HUES6 (cell line): ENCODE measurements around the gene GRIN1.
"Not testable (repeated sequence)": the region's sequence is repeated elsewhere in the genome, so short reads cannot be mapped to it uniquely, and the experiment has no call there.

ENCODE experiments used
- H3K27ac ChIP-seq: 2 replicates; pipeline ENCODE4 v1.7.0; 2013; ENCODE audit warnings: low read depth, mild to moderate bottlenecking, low read length, inconsistent platforms
- H3K27me3 ChIP-seq: 2 replicates; pipeline ENCODE4 v1.6.1; 2013; ENCODE audit warnings: low read length; ENCODE audit not compliant: control insufficient read depth, insufficient read depth
- H3K36me3 ChIP-seq: 2 replicates; pipeline ENCODE4 v1.6.1; 2013; ENCODE audit warnings: low read length; ENCODE audit not compliant: control insufficient read depth, insufficient read depth
- H3K4me1 ChIP-seq: 2 replicates; pipeline ENCODE4 v1.6.1; 2013; ENCODE audit warnings: low read length; ENCODE audit not compliant: control insufficient read depth, insufficient read depth
- H3K4me3 ChIP-seq: 2 replicates; pipeline ENCODE4 v1.5.1; 2013; ENCODE audit warnings: low read depth, low read length
- H3K9ac ChIP-seq: one replicate; pipeline ENCODE4 v1.6.1; 2013; ENCODE audit warnings: mild to moderate bottlenecking, low read length
- H3K9me3 ChIP-seq: 2 replicates; pipeline ENCODE4 v1.6.1; 2013; ENCODE audit warnings: low read depth, low read length; ENCODE audit not compliant: control insufficient read depth, insufficient read depth

GRIN1 gene

DNA sequence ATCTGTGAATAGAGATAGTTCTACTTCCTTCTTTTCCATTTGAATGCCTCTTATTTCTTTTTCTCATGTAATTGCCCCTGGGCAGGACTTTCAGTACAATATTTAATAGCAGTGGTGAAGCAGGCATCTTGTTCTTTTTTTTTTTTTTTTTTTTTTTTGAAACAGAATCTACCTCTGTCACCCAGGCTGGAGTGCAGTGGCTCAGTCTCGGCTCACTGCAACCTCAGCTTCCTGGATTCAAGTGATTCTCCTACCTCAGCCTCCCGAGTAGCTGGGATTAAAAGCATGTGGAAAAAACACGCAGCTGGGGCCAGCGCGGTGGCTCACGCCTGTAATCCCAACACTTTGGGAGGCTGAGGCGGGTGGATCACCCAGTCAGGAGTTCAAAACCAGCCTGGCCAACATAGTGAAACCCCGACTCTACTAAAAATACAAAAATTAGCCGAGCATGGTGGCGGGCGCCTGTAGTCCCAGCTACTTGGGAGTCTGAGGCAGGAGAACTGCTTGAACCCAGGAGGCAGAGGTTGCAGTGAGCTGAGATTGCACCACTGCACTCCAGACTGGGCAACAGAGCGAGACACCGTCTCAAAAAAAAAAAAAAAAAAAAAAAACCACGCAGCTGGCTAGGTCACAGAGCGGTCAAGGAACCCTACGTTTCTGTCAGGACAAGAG lies 16.0 kb upstream of the GRIN1 start:
- H3K27ac ChIP-seq, H3K9ac ChIP-seq, H3K9me3 ChIP-seq, H3K36me3 ChIP-seq, H3K4me1 ChIP-seq, H3K27me3 ChIP-seq, H3K4me3 ChIP-seq: not testable (repeated sequence)

DNA sequence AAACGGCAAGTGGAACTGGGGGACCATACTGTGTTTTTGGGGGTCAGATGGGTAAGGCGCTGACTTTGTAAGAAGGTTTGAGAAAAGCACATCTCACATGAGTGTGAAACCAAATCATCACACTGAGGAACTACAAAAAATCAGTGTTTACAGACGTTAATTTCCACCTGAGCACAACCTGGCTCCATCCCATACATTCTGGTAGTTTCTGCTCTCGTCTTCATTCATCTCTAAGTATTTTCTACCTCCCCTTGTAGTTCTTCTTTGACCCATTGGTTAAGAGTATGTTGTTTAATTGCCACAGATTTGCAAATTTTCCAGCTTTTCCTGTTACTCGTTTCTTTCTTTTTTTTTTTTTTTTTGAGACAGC lies 15.5 kb upstream of the GRIN1 start:
- Histone ChIP-seq H3K27me3 (no peaks in the 10 kb centered on the region), H3K36me3 (no peaks in the 10 kb centered on the region), H3K4me3 (no peak overlapping the region), H3K9me3 (no peaks in the 10 kb centered on the region), H3K9ac (no peak overlapping the region), H3K27ac (no peak overlapping the region), H3K4me1 (peaks cover 10% of the 10 kb centered on the region; the same call in 1 of the 2 replicates)

DNA sequence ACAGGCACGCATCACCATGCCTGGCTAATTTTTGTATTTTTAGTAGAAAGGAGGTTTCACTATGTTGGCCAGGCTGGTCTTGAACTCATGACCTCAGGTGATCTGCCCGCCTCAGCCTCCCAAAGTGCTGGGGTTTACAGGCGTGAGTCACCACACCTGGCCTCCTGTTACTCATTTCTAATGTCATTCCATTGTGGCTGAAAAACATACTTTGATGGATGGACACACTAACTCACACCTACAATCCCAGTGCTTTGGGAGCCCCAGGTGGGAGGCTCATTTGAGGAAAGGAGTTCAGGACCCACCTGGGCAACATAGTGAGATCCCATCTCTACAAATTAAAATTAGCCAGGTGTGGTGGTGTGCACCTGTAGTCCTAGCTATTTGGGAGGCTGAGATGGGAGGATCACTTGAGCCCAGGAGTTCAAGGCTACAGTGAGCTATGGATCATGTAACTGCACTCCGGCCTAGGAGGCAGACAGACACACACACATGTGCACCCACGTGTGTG lies 14.9 kb upstream of the GRIN1 start:
- H3K4me1 ChIP-seq: peaks cover 15% of the 10 kb centered on the region; the same call in 1 of the 2 replicates

DNA sequence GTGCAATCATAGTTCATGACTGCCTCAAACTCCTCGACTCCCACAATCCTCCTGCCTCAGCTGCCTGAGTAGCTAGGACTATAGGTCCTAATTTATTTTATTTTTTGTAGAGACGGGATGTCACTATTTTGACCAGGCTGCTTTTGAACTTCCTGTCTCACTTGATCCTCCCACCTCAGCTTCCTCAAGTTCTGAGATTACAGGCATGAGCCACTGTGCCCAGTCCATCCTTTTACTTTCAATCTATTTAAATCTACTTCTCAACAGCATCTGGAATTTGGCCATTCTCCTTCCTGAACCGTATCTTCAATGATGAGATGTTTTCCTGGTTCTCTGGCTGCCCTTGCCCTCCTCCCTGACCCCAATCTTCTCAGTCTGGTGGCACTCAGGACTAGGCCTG lies 12.2 kb upstream of the GRIN1 start:
- Histone ChIP-seq H3K9me3 (no peaks in the 10 kb centered on the region), H3K4me3 (no peak overlapping the region), H3K4me1 (peaks cover 15% of the 10 kb centered on the region; the same call in 1 of the 2 replicates), H3K27ac (no peak overlapping the region), H3K9ac (no peak overlapping the region), H3K36me3 (no peaks in the 10 kb centered on the region), H3K27me3 (peaks cover 12% of the 10 kb centered on the region)

More for the DNA sequence above, 14.9 kb upstream of the GRIN1 start:
- not testable (repeated sequence) for H3K27me3 ChIP-seq, H3K9ac ChIP-seq, H3K27ac ChIP-seq, H3K36me3 ChIP-seq, H3K9me3 ChIP-seq, H3K4me3 ChIP-seq

DNA sequence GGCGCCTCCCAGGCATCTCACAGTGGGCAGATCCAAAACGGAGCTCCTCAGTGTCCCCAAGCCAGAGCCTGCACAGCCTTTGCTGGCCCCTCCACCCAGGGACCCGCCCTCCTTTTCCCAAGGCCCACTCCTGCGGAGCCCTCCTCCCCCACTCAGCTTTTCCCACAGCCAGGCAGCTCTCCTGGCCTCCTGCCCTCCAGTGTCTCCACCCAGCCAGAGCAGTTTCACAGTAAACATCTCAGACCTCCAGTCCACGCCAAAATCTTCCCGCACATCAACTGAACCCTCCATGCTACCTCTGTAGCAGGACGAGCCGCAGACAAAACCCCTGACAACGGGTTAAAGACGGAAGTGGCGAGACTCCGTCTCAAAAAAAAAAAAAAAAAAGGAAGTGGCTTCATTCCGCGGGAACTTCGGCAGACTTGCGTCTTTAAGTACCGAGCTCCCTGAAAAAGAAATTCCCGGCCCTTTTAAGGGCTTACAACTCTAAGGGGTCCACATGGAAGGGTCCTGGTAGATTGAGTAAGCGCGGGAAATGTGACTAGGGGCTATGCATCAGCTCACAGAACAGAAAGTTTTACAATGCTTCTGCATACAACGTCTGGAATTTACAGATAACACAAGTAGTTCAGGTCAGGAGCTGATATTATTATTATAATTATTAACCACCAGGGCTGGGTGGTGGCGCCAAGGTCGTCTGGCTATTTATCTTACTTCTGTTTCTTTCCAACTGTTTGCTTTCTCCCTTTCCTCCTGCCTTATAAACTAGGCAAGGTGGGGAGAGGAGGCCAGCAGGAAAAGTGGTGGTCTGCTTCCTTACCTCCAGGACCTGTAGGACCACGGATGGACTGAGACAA lies 11.4 kb upstream of the GRIN1 start:
- Histone ChIP-seq H3K4me1 (peaks cover 15% of the 10 kb centered on the region; the same call in 1 of the 2 replicates), H3K4me3 (peak overlapping the region; percentile 92; the same call in 1 of the 2 replicates), H3K36me3 (no peaks in the 10 kb centered on the region), H3K27me3 (peaks cover 15% of the 10 kb centered on the region), H3K27ac (no peak overlapping the region), H3K9me3 (no peaks in the 10 kb centered on the region), H3K9ac (no peak overlapping the region)

DNA sequence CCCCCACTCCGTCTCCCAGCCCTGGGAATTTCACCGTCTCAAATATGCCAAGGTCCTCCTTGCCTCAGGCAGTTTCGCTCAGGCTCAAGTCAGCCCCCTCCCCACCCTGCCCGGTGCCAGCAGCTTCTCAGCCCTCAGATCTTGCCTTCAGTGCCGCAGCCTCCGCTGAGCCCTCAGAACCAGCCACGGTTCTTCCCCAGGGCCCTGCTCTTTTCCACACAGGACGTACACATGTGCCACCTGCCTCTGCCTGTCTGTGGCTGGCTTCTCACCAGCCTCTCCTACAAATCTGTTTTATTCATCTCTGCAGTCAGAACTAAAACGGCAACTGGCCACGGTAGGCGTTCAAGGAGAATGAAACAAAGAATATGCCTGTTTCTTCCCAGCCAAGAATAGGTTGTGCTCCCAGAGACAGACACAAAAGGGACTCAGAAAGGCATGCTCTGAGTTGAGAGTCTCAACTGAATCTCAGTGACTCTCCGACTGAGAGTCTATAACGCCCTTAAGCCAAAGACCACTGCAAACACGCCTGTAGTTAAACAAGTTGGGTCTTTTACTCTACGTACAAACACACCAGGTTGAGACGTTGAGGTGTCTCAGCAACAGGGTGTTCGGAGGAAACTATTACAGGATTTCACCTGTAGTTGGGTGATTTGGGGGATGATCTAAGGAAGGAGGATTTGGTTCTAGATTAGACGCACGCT lies 10.6 kb upstream of the GRIN1 start:
- H3K4me3 ChIP-seq: peak overlapping the region; percentile 92
- H3K9me3 ChIP-seq: no peaks in the 10 kb centered on the region
- H3K36me3 ChIP-seq: no peaks in the 10 kb centered on the region
- H3K27me3 ChIP-seq: peaks cover 21% of the 10 kb centered on the region
- no peak overlapping the region for H3K9ac ChIP-seq
- H3K4me1 ChIP-seq: peaks cover 15% of the 10 kb centered on the region; the same call in 1 of the 2 replicates
- no peak overlapping the region for H3K27ac ChIP-seq

DNA sequence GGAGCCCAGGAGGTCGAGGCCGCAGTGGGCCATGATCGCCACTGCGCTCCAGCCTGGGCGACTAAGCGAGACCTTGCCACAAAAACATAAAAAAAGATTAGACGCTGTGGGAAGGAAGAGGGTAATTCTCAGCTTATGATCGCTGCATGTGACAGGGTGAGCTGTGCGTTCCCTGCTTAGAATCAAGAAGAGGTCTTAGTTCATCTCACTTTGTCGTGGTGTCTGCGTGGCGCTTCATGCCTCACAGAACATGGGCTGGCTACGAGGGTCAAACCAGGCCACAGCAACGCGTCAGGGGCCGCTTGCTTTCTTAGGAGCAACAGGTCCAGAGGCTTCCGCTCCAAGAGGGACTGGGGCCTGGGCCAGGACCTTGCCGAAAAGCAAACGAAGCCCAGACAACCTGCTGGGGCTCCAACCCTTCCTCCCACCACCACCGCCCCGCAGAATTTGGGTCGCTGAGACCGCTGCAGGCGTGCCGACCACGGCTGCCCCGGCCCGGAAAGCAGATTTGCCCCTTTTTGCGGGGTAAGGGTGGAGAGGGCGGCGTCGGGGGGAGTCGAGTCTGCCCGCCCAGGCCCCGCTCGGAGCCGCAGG lies 10.0 kb upstream of the GRIN1 start:
- H3K36me3 ChIP-seq: no peaks in the 10 kb centered on the region
- H3K9me3 ChIP-seq: no peaks in the 10 kb centered on the region
- H3K4me1 ChIP-seq: peaks cover 15% of the 10 kb centered on the region; the same call in 1 of the 2 replicates
- H3K27ac ChIP-seq: no peak overlapping the region
- H3K27me3 ChIP-seq: peaks cover 26% of the 10 kb centered on the region
- peak overlapping the region; percentile 92 for H3K4me3 ChIP-seq
- H3K9ac ChIP-seq: peak overlapping the region; percentile 86

DNA sequence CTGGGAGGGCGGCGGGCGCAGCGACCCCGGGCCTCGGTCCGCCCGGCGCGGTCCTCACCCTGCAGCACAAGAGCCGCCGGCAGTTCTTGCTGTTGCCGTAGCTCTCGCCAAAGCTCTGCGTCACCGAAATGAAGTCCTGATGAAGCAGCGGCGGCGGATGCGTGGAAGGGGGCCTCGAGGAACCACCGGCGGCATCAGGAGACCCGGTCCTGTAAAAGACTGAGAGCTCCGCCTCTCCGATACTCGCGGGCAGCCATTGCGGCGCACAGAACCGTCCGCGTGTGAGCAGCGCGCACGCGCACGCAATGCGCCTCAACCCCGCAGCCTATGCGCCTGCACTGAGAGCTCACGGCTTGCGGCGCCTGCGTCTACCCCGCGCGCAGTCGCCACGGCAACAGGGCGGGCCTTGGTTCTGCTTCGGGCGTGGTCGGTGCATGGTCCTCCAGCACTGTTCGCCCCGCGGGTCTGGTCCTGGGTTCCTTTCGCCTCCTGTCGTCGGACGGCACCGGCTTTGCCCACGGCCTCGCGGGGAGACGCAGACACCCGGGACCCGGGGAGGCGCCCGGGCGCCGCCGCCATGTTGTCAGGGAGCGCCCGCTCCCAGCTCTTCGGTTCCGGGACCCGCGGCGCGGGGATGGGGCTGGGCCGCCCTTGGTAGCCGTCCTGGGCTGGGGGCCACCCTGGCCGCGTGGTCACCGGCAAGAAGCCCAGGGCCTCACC lies 9.3 kb upstream of the GRIN1 start:
- peaks cover 29% of the 10 kb centered on the region for H3K27me3 ChIP-seq
- peak overlapping the region; percentile 92 for H3K4me3 ChIP-seq
- H3K4me1 ChIP-seq: peaks cover 15% of the 10 kb centered on the region; the same call in 1 of the 2 replicates
- no peak overlapping the region for H3K27ac ChIP-seq
- no peaks in the 10 kb centered on the region for H3K9me3 ChIP-seq
- H3K36me3 ChIP-seq: no peaks in the 10 kb centered on the region
- H3K9ac ChIP-seq: peak overlapping the region; percentile 86

DNA sequence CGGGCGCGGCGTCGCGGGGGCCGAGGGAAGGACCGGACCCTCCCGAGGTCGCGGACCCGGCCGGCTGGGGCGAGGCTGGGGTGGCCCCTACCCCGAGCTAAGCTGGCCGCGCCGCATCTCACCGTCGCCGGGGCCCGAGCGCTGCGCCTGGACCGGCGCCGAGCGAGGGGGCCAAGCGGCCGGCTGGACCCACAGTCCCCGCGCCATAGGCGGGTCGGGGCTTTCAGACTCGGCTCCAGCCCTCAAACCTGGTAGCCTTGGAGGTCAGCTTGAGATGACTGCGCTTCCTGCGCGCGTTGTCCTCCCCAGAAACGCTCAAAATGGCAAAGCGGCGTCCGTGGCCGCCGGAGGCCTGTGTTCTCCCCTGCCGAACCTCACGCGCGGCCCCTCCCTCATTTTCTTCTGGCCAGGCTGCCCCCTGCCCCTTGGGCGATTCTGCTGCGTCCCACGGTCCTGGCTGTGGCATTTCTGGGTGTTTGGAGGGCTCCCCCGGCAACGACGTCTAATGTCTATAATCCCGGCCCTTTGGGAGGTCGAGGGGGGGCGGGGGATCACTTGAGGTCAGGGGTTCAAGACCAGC lies 8.7 kb upstream of the GRIN1 start:
- Histone ChIP-seq H3K27ac (no peak overlapping the region), H3K27me3 (peaks cover 29% of the 10 kb centered on the region), H3K9ac (peak overlapping the region; percentile 86), H3K4me3 (peak overlapping the region; percentile 92), H3K36me3 (no peaks in the 10 kb centered on the region), H3K9me3 (no peaks in the 10 kb centered on the region), H3K4me1 (peaks cover 15% of the 10 kb centered on the region; the same call in 1 of the 2 replicates)

DNA sequence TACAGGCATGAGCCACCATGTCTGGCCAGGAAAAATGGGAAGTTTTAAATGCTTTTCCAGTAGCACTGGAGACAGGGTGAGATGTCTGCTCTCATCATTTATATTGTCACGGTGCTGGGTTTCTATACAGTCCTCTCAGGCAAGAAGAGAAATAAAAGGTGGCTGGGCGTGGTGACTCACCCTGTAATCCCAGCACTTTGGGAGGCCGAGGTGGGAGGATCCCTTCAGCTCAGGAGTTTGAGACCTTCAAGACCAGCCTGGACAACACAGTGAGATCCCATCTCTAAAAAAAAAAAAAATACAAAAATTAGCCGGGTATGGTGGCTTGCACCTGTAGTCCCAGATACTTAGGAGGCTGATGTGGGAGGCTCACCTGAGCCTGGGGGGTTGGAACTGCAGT lies 4.8 kb upstream of the GRIN1 start:
- H3K4me3 ChIP-seq: no peak overlapping the region
- no peak overlapping the region for H3K9ac ChIP-seq
- H3K27me3 ChIP-seq: peaks cover 66% of the 10 kb centered on the region
- H3K9me3 ChIP-seq: no peaks in the 10 kb centered on the region
- no peaks in the 10 kb centered on the region for H3K36me3 ChIP-seq
- H3K4me1 ChIP-seq: 0 out of 2 replicates have a peak, but pooled peaks cover 3% of the 10 kb centered on the region
- no peak overlapping the region for H3K27ac ChIP-seq
